Hair follicle dermal papilla cell (primary cell): ENCODE measurements around the gene ARHGEF33. TPM values are rescaled to one million over a fixed set of nuclear protein-coding genes. Genes with fewer than 3 reads are reported as not detected.

Source experiments
- small RNA-seq: library from RNA; depleted of rRNA; stranded (forward); fragments of <200 nt; gene quantifications from one replicate; pipeline ENCODE3, GENCODE V24; 2012
- total RNA-seq: library from RNA; depleted of rRNA; stranded (reverse); fragments of >200 nt; gene quantifications from 2 replicates; pipeline ENCODE4 v1.2.3, GENCODE V29; 2012

The ARHGEF33 gene
- total RNA-seq, result 0.32 and 0.61 TPM in 2 replicates

DNA sequence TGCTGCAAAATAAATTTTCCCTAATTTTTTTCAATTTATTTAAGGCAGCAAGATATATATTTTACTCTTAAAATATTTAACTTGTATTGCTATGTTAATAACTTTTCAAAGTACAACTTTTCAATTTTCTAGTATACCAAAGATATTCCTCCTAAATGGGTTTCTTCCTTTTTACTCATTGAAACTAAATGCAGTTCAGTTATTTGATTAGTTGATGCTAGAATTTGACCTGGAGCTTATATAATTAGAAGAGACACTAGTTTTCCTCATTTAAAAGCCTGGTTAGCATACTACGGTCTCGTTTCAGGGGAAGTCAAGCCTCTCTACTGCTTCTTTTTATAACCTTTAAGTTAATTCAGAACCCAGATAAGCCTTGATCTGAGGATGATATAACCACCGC lies at the start of gene ARHGEF33:
TSS of gene ARHGEF33 (plus strand) at position 301 of the 400 bp plus-strand sequence. CDS start 29,573 bp downstream, outside the sequence.

DNA sequence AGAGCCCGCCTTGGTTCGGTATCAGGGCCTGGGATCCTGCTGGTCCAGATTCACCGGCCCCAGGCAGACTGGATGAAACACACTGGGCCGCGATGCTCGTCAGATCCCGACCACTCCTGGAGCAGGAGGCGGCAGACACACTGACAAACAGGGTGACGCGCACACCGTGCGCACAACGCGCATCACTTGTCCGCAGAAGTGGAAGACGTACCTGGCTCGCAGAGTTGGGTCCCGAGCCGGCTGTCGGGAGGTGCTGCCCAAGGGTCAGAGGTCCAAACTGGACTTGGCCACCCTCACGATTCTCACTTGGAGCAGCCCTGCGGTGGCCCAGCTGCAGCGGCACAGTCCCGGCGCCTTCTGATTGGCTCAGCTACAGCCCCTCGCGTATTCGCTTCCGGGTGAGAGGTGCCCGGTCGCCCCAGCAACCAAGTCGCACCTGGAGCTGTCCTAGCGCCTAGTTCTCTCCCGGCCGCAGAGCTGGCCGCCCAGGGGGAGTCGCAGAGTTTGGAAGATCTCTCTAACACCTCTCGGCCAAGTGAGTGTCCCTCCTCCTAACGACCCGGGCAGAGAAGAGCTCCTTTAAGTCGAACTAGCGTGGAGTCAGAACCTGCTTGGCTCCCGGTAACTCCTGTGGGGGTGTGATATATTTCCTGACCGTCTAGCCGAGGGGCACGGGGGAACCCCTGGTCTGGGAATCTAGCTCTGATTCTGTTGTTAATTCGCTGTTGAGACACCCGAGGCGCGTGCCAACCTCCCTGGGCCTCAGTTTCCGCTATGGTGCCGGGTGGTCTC lies 13.9 kb upstream of the ARHGEF33 start, which contains the start of the genes DHX57 and MORN2:
TSS of gene DHX57 (minus strand) at position 359 of the 792 bp plus-strand sequence. CDS start 7,529 bp downstream, outside the sequence.
TSS of gene MORN2 (plus strand) at position 401 of the 792 bp plus-strand sequence.

Small RNA genes within 50 kb of the gene (small RNA-seq; reads per million reads assigned to genes)
- not detected for gene RN7SL96P
- not detected for gene RNU6-851P

Other genes with a start within 250 kb of the ARHGEF33 start
- 12.4 and 13.5 TPM in 2 replicates for gene GALM, start 223.8 kb upstream of the ARHGEF33 start, total RNA-seq
- 76.6 and 82.3 TPM in 2 replicates for gene SRSF7, start 138.5 kb upstream of the ARHGEF33 start, total RNA-seq
- gene GEMIN6, start 111.7 kb upstream of the ARHGEF33 start, total RNA-seq, result 3.9 and 6.2 TPM in 2 replicates
- gene DHX57, start 13.9 kb upstream of the ARHGEF33 start, total RNA-seq, result 17.5 and 22.7 TPM in 2 replicates
- gene MORN2, start 13.9 kb upstream of the ARHGEF33 start, total RNA-seq, result 10.4 and 16.4 TPM in 2 replicates
- gene SOS1, start 231.2 kb downstream of the ARHGEF33 start, total RNA-seq, result 30.0 and 34.7 TPM in 2 replicates